ENCODE measurements around the gene FMN2.
"Not testable (repeated sequence)": the region's sequence is repeated elsewhere in the genome, so short reads cannot be mapped to it uniquely, and the experiment has no call there.

FMN2 gene

DNA sequence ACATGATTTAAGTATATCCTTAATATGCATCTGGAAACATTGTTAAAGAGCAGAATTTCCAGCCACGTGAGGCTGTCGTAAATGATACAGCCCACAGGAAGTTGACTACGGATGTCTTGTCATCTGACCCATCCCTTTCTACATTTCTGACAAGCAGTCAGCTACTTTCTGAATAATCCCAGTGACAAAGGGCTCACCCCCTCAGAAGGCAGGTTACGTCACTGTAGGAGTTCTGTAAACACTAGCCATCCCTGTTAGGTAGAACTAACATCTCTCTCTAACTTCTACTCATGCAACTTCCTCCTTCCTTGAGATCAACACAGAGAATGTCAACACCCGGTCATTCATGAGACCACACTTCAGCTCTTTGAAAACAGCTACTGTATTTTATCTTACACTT lies 261.1 kb downstream of the FMN2 start:
- DNase-seq (ENCODE audit: low read depth in 2 of 3, low spot score in 1 of 3) = no peak

DNA sequence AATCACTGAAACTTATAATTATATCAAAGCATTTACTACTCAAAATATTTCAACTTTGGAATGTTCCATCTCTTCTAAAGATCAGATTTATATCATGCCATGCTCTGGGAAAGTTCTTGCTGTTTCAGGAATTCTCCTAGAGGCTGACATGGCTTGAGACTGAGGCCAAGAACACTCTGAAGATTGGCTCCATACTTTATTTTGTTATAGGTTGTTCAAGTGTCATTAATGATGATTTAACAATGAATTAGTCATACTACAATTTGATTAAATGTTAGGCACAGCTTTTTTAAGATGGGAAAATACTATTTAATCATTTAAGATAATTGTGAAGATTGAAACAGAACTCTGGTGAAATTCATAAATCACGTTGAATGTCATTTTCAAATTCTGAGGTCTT lies 264.9 kb downstream of the FMN2 start:
- DNase-seq (ENCODE audit: low read depth in 2 of 3, low spot score in 1 of 3) = no peak

DNA sequence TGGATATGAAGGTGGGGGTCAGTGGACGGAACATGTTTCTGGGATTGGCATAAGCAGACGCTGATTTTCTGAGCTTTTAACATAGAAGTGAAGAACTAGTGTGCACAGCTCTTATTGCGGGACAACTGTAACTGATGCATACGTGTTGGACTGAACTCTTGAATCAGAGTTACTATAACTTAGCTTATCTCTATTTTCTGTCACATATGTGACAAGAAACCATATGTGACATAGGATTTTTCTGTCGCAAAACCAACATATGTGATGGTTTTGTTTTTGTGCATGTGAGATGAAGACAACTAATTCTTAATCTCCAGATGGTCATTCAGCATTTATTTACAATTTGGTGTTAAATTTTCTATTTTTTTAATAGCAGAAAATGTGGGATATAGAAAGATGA lies 270.4 kb downstream of the FMN2 start:
- DNase-seq (ENCODE audit: low read depth in 2 of 3, low spot score in 1 of 3) = no peak

DNA sequence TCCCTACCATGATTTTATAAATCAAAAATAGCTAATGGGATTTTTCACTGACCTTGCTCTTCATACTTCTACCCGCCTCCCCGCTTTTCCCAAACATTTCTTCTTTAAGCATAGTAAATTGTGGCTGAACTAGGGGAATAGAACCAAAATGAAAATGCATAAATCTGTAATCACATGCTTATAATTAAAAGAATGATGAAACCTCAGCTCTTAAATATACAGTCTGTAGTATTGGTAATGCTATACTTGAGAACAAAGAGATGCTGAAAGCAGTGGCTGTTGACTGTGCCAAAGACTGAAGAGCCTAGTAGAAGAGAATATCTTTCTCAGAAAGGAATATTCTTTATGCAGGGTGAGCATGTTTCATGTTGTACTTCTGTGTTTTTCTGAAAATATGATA lies 271.1 kb downstream of the FMN2 start:
- DNase-seq (ENCODE audit: low read depth in 2 of 3, low spot score in 1 of 3) = no peak

DNA sequence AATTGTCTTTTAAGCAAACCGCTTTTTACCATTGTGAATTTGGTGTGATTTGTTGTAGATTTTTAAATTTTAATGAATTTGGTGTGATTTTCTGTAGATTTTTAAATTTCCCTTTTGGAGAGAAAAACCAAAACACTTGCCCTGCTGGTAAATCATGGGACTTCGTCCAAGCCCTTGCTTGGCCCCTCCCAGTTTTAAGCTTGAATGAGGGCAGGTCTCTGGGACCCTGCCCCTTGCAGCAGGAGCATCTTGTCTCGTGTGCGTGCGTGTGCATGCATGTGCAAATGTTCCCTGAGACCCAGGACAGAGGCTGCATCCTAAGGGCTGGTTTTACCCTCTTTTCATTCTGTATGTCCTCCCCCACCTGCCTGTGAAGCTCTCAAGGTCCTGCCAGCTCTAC lies 271.6 kb downstream of the FMN2 start:
- no peak for DNase-seq (ENCODE audit: low read depth in 2 of 3, low spot score in 1 of 3)

DNA sequence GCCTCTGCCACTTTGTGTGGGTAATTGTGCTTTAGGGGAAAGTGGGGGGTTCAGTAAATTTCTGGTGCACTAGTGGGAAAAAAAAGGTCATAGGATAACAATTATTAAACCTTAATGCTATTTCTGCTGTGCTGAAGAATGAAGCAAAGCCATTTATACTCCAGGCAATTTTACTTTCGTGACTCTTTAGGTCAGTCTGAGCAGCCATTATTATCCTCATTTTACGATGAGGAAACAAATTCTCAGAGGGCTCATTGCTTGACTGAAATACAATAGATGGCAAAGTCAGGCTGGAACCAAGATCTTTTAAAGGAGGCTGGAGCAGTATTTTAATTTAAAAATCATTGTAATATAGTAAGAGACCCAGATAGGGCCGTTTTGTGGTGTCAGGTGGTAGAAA lies 272.2 kb downstream of the FMN2 start:
- DNase-seq (ENCODE audit: low read depth in 2 of 3, low spot score in 1 of 3) = no peak

DNA sequence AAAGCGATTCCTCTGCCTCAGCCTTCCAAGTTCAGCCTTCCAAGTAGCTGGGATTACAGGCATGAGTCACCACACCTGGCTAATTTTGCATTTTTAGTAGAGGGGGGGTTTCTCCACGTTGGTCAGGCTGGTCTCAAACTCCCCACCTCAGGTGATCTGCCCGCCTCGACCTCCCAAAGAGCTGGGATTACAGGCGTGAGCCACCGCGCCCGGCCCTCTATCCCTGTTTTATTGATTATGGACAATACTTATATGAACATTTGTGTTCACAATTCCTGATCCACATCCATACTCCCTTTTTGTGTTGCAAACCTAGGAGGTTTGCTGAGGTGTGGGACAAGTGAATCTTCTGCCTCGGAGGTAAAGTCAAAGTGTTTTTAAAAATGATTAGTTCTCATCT lies 275.0 kb downstream of the FMN2 start:
- DNase-seq (ENCODE audit: low read depth in 2 of 3, low spot score in 1 of 3) = no peak

DNA sequence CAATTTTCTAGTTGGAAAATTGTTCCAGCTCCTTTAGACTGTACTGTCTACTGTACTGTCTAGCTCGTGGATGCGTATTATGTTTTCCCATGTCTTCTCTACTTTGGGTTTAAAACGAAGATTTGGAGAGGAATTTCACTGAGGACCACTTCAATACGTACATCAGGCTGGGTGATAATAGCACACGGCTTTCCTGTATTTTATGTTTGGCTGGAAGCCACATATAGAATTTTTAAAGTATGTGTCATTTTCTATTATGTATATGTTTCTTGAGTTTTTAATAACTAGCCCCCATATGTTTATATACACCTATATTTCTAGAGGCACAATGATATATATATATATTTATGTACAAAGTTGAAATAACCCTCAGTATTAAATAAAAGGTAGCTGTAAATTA lies 293.9 kb downstream of the FMN2 start:
- DNase-seq (ENCODE audit: low read depth in 2 of 3, low spot score in 1 of 3) = no peak

DNA sequence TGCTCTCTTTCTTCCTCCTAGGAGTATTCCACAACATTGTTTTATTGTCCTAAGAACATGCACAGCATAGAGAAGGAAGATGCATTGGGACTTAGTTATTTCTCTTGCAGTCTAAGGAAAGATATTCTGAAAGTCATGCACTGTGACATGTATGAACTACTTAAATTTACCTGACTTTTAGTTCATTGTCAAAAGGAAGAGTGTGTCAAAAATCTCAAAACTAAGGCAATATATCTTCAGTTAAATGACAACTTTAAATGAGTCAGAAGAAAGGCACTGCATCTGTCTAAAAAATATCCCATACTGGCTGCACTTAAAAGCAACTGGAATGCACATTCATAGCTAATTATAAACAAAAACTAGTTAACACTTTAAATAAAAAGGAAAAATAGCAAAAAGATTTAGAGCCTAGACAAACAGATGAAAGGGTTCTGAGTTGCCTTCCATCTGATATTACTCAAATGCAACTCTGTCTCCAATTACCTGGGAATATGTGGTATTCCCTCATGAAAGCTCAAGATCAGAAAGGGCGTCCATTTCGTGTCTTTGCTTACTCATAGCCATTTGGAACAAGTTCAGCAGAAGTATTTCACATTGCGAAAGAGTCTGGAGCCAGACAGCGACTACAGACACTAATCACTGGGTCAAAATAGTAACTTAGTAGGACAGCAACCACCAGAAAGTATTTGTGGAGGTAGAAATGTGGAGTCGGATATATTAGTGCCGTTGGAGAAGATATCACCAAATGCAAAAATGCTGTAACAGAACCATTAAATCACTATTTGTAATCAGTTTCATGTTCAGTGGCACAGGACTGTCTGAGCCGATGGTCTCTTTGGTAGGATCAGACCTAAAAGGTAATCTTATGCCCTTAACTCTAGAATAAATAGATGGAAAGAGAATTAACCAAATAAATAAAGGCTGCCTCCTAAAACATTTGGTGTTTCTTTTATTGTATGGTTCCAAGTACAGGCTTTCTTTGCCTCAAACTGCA lies 294.6 kb downstream of the FMN2 start:
- no peak for DNase-seq (ENCODE audit: low read depth in 2 of 3, low spot score in 1 of 3)

DNA sequence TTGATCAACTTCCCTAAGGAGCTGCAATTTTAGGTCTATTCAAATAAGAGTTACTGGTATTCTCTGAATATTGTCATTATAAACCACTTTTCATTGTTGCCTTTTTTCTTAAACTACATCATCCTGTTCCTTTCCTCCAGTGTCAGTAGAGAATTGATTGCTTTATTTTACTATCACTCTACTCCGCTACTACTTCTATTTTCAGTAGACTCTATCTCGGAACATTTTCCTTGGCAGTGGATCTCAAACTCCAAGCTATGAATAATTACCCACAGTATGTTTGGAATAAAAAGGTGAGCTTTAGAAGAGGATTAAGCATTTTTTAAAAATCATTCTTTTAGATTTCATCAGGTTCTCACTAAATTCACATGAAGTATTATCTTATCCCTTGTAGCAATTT lies 295.4 kb downstream of the FMN2 start:
- no peak for DNase-seq (ENCODE audit: low read depth in 2 of 3, low spot score in 1 of 3)

DNA sequence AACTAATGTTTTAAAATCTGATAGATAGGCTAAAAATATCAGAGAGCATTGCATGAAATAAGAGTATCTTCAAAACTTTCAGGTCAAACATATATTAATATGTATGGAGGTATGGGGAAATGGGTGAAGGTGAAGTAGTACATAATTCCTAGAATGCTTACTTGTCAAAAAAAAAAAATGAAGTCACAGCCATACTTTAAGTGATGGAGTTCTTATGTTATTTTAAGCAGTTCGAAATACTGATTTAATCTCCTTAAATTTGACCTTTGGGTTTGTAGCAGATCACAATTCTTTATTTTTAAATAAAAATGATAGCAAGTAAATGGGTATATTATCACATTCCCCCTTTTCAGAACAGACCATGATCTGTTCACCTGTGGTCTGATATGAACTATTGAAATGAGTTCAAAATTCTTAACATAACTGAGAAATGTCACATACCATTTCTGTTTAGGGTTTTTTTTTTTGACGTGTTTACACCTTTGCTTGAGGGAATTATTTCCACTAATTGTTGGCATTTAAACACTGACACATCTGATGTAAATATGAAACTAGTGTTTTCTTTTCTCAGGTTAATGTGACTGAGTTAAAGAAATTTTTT lies 300.1 kb downstream of the FMN2 start:
- no peak for DNase-seq (ENCODE audit: low read depth in 2 of 3, low spot score in 1 of 3)

DNA sequence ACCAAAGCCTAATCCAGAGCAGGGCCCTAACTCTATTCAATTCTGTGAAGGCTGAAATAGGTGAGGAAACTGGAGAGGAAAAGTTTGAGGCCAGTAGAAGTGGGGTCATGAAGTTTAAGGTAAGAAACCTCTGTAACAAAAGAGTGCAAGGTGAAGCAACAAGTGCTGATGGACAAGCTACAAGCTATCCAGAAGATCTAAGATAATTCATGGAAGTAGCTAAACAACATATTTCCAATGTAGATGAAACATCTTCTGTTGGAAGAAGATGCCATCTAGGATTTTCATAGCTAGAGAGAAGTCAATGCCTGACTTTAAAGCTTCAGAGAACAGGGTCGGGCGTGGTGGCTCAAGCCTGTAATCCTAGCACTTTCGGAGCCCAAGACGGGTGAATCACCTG lies 302.7 kb downstream of the FMN2 start:
- DNase-seq (ENCODE audit: low read depth in 2 of 3, low spot score in 1 of 3) = no peak

DNA sequence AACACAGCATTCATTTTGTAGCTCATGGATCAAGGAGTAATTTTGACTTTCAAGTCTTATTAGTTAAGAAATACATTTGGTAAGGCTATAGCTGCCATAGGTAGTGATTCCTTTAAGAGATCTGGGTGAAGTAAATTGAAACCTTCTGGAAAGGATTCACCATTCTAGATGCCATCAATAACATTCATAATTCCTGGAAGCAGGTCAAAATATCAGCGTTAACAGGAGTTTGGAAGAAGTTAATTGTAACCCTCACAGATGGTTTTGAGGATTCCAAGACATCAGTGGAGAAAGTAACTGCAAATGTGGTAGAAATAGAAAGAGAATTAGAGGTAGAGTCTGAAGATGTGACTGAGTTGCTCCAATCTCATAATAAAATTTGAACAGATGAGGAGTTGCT lies 303.7 kb downstream of the FMN2 start:
- DNase-seq (ENCODE audit: low read depth in 2 of 3, low spot score in 1 of 3) = no peak

DNA sequence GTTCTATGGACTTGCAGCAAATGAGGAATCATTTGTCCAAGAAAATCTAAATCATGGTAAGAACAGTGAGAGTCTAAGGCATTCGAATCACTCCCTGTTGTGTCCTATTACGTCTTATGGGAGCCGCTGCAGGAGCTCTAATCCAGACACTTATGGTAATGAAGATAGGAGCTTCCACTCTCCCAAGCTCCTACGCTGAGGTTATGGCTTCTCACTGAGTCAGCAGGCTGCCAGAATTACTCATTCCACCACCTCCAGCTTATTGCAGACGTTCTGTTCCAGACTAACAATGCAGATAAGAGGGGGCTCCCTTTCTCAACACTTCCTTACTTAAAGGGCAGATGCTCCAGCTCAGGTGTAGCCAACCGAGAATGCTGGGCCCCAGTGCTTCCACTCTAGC lies 307.7 kb downstream of the FMN2 start:
- DNase-seq (ENCODE audit: low read depth in 2 of 3, low spot score in 1 of 3) = no peak

DNA sequence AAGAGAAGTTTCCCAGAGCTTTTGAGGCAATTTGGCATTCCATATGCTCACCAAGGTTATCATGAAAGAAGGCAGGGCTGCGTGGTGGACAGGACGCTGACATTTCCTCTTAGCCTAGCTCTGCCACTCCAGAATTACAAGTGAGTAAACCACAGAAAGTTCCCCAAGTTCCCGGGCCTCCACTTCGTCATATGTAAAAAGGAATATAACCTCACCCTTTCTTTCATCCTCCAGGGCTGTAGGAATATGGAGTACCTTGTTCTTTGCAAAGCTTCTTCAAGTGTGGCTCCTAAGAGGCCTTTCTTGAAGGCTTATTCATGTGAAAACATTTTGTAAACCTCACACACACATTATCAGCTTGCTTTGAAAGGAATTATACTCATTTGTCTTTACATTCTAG lies 310.0 kb downstream of the FMN2 start:
- no peak for DNase-seq (ENCODE audit: low read depth in 2 of 3, low spot score in 1 of 3)

DNA sequence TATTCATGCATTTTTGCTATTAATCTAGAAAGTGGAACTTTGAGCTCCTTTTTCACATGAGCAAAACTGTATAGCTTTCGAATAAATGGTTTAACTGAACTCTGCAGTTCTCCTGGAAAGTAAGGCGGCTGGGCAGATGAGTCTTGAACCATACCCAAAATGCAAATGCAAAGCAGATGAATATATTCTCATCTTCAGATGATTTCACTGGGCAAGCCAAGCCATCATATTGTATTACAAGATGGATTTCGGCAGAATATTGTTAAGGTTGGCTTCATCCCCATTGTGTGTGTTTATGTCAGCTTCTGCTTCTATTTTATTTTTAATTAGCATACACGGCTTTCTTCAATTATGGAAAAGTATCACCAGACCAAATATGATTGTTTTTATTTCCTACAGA lies 310.6 kb downstream of the FMN2 start:
- DNase-seq (ENCODE audit: low read depth in 2 of 3, low spot score in 1 of 3) = no peak

DNA sequence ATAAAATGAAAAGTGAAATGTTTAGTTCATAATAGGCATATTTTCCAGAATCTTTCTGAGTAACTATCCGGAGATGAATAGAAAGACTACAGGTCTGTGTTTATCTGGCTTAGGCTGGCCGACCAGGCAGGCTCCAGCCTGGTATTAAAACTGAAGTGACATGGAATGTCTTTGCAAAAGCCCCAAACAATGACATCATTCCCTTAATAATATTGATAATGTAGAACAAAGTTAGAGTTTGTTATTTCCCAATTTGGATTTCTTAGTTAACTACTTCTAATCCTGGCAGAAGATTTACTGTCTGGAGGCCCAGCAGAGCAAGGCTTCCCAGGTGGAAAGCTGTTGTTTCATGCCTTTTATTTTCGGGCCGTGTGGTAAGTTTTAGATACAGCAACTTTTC lies 312.6 kb downstream of the FMN2 start:
- no peak for DNase-seq (ENCODE audit: low read depth in 2 of 3, low spot score in 1 of 3)

DNA sequence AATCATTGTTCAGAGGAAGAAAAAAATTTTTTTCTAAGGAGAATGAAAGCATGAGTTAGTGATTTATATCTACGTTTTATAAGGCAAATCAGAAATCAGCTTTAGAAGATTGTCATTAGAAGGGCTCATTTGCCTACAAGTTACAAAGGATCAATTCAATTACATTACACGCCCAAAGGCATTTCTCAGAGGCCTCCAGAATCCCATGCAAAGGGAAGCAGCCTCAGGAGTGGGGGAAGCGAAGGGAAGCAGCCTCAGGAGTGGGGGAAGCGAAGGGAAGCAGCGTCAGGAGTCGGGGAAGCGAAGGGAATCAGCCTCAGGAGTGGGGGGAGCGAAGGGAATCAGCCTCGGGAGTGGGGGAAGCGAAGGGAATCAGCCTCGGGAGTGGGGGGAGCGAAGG lies 314.1 kb downstream of the FMN2 start:
- no peak for DNase-seq (ENCODE audit: low read depth in 2 of 3, low spot score in 1 of 3)

DNA sequence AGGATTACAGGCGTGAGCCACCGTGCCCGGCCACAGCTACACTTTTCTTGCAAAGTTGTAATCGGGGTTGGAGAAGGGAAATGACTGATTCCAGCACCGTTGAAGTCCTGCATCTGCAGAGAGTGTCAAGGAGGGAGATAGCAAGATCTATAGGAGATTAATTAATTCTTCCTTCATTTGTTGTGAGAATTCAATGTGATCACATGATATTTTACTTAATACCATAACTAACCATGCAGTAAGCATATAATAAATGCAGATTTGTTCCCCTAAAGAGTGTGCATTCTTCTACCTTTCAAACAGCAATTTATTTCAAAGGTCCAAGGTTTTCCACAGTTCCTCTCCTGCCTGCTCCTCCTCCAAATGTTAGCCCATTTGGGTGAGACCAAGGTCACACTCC lies 315.7 kb downstream of the FMN2 start:
- DNase-seq (ENCODE audit: low read depth in 2 of 3, low spot score in 1 of 3) = no peak

DNA sequence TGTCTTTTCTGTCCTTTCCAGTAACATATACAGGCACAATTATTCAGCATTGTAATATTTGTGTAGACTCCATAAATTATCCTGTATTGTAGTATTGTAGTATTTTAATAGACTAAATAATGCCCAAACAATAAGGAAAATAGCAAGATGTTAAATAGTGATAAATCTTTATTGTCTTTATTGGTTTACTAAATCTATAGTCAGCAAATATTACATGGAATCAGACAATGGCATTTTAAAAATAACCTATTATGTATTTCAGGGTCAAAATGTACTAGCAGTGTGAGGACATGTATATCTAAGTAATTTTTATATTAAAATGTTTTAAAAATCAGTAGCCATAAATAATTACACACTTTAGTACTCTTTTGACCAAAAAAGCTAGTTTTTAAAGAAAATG lies 317.9 kb downstream of the FMN2 start:
- DNase-seq (ENCODE audit: low read depth in 2 of 3, low spot score in 1 of 3) = no peak

DNA sequence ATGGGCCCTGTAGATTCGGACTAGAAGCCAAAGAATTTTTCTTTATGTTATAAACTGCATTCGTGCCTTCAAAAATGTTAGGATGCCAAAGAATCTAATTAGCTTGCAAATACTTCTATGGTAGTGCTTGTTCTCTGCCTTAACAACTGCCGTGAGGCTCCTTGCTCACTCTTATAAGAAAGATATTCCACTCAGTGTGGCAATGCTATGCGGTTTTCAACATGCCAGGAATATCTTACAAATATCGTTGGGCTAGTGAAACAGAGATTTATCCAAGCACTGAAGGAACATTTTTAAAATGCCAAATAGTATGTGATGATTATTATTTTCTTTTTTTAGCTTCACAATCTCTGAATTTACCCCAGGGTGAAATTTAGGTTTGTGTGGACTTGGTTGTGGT lies 322.0 kb downstream of the FMN2 start:
- no peak for DNase-seq (ENCODE audit: low read depth in 2 of 3, low spot score in 1 of 3)

DNA sequence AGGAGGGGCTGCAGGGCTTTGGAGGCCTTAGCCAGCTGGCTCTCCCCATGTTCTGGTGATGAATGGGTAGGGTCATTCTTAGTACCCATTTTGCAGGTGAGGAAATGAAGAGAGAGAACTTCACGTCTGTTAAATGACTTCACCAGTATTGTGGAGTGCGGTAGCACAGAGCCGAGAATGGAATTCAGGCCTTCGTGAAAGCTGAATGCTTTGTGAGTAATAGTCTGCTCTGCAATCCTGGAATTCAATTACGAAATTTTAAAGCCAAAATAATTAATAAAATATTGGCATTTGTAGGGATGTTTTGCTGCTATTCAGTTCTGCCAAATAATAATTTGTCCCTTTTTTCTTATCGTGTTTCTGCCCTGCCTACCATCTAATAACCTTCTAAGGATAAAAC lies 322.6 kb downstream of the FMN2 start:
- no peak for DNase-seq (ENCODE audit: low read depth in 2 of 3, low spot score in 1 of 3)

DNA sequence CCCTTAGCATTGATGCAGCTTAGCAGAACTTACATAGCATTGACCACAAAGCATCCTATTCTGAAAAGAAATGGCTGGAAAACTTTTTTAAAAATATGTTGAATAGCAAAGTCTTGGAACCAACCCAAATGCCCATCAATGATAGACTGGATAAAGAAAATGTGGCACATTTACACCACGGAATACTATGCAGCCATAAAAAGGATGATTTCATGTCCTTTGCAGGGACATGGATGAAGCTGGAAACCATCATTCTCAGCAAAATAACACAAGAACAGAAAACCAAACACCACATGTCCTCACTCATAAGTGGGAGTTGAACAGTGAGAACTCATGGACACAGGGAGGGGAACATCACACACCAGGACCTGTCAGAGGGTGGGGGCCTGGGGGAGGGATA lies 323.3 kb downstream of the FMN2 start:
- DNase-seq (ENCODE audit: low read depth in 2 of 3, low spot score in 1 of 3) = not testable (repeated sequence)

Measured in stimulated activated CD4-positive, alpha-beta T cell treated with anti-CD3 and anti-CD28 coated beads, Interleukin-12 subunit alpha, Interleukin-12 subunit beta, amount 100 ng/mL, for 48 hours (primary cell).